Endodermal cell (in vitro differentiated cells): ENCODE measurements around the gene ATP6V0E1. TPM values are rescaled to one million over a fixed set of nuclear protein-coding genes. Genes with fewer than 3 reads are reported as not detected.
"Not testable (repeated sequence)": the region's sequence is repeated elsewhere in the genome, so short reads cannot be mapped to it uniquely, and the experiment has no call there.

Experiments
- DNase-seq: peaks from one replicate; pipeline ENCODE4 v3.0.0-alpha.2; 2017
- H3K27ac ChIP-seq: 2 replicates; pipeline ENCODE4 v1.5.1; 2013; ENCODE audit warnings: mild to moderate bottlenecking, low read depth, low read length, moderate library complexity
- H3K27me3 ChIP-seq: 2 replicates; pipeline ENCODE4 v1.6.1; 2013; ENCODE audit warnings: mild to moderate bottlenecking, low read length, moderate library complexity; ENCODE audit not compliant: insufficient read depth, control insufficient read depth, poor library complexity, severe bottlenecking
- H3K36me3 ChIP-seq: 2 replicates; pipeline ENCODE4 v1.7.0; 2013; ENCODE audit warnings: mild to moderate bottlenecking, low read length, moderate library complexity; ENCODE audit not compliant: control insufficient read depth, insufficient read depth
- H3K4me1 ChIP-seq: one replicate; pipeline ENCODE4 v1.7.0; 2013; ENCODE audit warnings: low read length; ENCODE audit not compliant: control insufficient read depth, insufficient read depth
- H3K4me3 ChIP-seq: 2 replicates; pipeline ENCODE4 v1.5.1; 2013; ENCODE audit warnings: mild to moderate bottlenecking, low read length, moderate library complexity
- H3K9ac ChIP-seq: 2 replicates; pipeline ENCODE4 v1.6.1; 2013; ENCODE audit warnings: mild to moderate bottlenecking, low read length, moderate library complexity; ENCODE audit not compliant: poor library complexity, severe bottlenecking; ENCODE audit errors: extremely low read depth
- H3K9me3 ChIP-seq: 2 replicates; pipeline ENCODE4 v1.6.1; 2013; ENCODE audit warnings: mild to moderate bottlenecking, low read length, moderate library complexity; ENCODE audit not compliant: control insufficient read depth
- H3K27ac Mint-ChIP-seq: 2 replicates; pipeline ENCODE4 v1.8.0; 2020; ENCODE audit warnings: mixed read lengths
- H3K27me3 Mint-ChIP-seq: 2 replicates; pipeline ENCODE4 v1.8.0; 2021; ENCODE audit warnings: mild to moderate bottlenecking, mixed read lengths; ENCODE audit not compliant: insufficient read depth
- H3K36me3 Mint-ChIP-seq: 2 replicates; pipeline ENCODE4 v1.8.0; 2020; ENCODE audit warnings: low read depth, mixed read lengths
- H3K4me1 Mint-ChIP-seq: 2 replicates; pipeline ENCODE4 v1.8.0; 2020; ENCODE audit warnings: mixed read lengths
- H3K4me3 Mint-ChIP-seq: 2 replicates; pipeline ENCODE4 v1.8.0; 2020; ENCODE audit warnings: mild to moderate bottlenecking, moderate library complexity, mixed read lengths
- H3K9me3 Mint-ChIP-seq: 2 replicates; pipeline ENCODE4 v1.8.0; 2020; ENCODE audit warnings: mild to moderate bottlenecking, mixed read lengths
- WGBS, 2 experiments: methylation state at CpG; one replicate each; pipeline versions ENCODE4 v1.1.5 to v1.1.7; 2013; ENCODE audit warnings: missing lambda C conversion rate in 2 of 2, mixed read lengths in 1 of 2; ENCODE audit not compliant: insufficient coverage in 1 of 2, insufficient read length in 1 of 2; 5-methylcytosine and 5-hydroxymethylcytosine counted together
- total RNA-seq, 2 donors: library from RNA; stranded (reverse); fragmentation: NEBNext Ultra II Directional in 1 of 2; extraction: Animal tissue kit (Norgen Biotek cat#: 25700) in 1 of 2; gene quantifications; 2 replicates in 1 of 2; 3 replicates in 1 of 2; pipeline ENCODE4 v1.2.1, GENCODE V29; 2021
- TF ChIP-seq, protein P1 (sequence below): fragments of 200-600 bp; sonication (generic); conservative IDR thresholded peaks from 2 replicates; pipeline ENCODE4 v1.5.0; 2021; ENCODE audit warnings: antibody characterized with exemption, mild to moderate bottlenecking

Gene ATP6V0E1
- total RNA-seq, 2 donors from 2014 or later = 119 to 128 TPM

DNA sequence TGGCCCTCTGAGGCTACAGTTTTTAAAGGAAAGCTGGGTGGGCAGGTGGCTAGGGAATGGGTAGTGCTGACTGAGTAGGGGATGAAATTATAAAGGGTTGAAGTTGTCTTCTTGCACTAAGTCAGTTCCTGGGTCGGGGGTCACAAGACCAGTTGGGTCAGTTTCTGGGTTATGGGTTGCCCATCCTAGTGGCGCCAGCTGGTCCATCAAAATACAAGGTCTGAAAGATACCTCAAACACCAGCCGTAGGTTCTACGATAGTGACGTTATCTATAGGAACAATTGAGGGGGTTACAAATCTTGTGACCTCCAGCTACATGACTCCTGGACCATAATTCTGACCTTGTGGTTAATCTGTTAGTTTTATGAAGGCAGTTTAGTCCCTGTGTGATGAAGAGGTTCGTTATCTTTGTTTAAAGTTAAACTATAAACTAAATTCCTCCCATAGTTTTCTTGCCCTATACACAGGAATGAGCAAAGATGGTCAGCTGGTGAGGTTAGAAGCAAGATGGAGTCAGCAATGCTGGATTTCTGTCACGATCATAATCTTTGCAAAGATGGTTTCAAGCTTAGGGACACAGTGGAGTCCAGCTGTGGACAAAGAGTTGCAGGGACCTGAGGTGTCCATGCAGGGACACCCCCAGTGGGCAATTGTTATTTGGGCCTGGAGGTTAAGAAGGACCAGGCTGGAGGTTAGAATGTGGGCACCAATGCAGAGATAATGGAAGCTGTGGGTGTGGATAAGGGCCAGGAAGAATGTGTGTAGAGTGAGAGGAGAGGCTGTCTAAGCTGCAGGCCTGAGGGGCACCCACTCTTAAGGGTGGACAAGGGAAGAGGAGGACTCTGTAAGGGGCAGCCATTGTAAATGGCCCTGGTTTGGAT, 58.6 kb downstream of the ATP6V0E1 start:
- H3K9me3 ChIP-seq = no peaks in the 10 kb centered on the region
- no peaks in the 10 kb centered on the region for H3K27me3 ChIP-seq
- peaks cover 4% of the 10 kb centered on the region for H3K36me3 Mint-ChIP-seq
- DNase-seq = no peak
- no peaks in the 10 kb centered on the region for H3K4me1 ChIP-seq
- peaks cover 8% of the 10 kb centered on the region for H3K9me3 Mint-ChIP-seq
- no peak overlapping the region for H3K27ac Mint-ChIP-seq
- no peak overlapping the region for H3K4me3 ChIP-seq
- TF ChIP-seq, protein P1, sequence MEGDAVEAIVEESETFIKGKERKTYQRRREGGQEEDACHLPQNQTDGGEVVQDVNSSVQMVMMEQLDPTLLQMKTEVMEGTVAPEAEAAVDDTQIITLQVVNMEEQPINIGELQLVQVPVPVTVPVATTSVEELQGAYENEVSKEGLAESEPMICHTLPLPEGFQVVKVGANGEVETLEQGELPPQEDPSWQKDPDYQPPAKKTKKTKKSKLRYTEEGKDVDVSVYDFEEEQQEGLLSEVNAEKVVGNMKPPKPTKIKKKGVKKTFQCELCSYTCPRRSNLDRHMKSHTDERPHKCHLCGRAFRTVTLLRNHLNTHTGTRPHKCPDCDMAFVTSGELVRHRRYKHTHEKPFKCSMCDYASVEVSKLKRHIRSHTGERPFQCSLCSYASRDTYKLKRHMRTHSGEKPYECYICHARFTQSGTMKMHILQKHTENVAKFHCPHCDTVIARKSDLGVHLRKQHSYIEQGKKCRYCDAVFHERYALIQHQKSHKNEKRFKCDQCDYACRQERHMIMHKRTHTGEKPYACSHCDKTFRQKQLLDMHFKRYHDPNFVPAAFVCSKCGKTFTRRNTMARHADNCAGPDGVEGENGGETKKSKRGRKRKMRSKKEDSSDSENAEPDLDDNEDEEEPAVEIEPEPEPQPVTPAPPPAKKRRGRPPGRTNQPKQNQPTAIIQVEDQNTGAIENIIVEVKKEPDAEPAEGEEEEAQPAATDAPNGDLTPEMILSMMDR = no peak
- no peak overlapping the region for H3K27ac ChIP-seq
- H3K9ac ChIP-seq = no peak overlapping the region
- 92 to 100% methylated on average over 4 to 6 of the region's 7 CpGs for WGBS, 2 experiments
- peaks cover 8% of the 10 kb centered on the region for H3K4me1 Mint-ChIP-seq
- H3K4me3 Mint-ChIP-seq = no peak overlapping the region
- peaks cover 1% of the 10 kb centered on the region for H3K36me3 ChIP-seq
- no peaks in the 10 kb centered on the region for H3K27me3 Mint-ChIP-seq

DNA sequence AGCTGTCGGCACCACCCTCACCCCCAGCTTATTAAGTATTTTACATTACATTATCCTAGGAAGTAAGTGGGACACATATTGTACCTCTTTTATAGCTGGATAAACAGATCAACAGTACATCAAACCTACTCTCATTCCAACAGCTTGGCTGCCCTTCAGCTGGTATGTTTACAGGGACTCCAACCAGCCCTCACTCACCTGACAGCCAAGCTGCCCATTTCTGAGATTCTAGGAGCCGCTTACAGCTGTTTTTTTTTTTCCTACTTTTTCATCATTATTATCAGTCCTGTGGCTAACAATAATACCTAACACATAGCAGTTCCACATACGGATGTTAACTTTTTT, 59.2 kb downstream of the ATP6V0E1 start:
- no peak for DNase-seq
- Histone ChIP-seq H3K9me3 (no peaks in the 10 kb centered on the region), H3K27ac (no peak overlapping the region), H3K27me3 (no peaks in the 10 kb centered on the region), H3K4me3 (no peak overlapping the region), H3K4me1 (no peaks in the 10 kb centered on the region), H3K9ac (no peak overlapping the region), H3K36me3 (no peaks in the 10 kb centered on the region)
- Mint-ChIP-seq H3K36me3 (peaks cover 2% of the 10 kb centered on the region), H3K9me3 (peaks cover 8% of the 10 kb centered on the region), H3K27ac (no peak overlapping the region), H3K27me3 (peaks cover 4% of the 10 kb centered on the region), H3K4me3 (no peak overlapping the region), H3K4me1 (peaks cover 8% of the 10 kb centered on the region)
- TF ChIP-seq, protein P1 = no peak
- WGBS, 2 experiments = 83 to 98% methylated on average over 1 to 3 of the region's 3 CpGs

DNA sequence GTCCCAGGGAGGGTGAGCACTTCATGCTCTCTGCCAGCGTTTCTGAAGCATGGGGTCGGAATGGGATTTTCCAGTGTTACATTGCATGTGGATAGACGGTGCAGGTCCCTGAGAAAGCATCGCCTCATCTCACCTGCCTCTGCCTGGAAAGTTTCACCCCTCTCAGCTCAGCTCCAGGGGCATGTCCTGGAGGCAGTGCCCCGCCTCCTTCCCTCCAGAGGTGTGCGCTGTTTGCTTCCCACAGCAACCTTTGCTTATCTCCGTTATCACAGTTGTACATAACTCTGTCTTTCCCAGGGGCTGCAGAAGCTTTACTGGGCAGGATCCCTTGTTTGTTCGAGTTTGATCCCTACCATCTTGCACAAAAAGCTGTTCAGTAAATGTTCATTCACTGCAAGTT, 61.9 kb downstream of the ATP6V0E1 start:
- Histone ChIP-seq H3K27me3 (no peaks in the 10 kb centered on the region), H3K36me3 (no peaks in the 10 kb centered on the region), H3K9ac (no peak overlapping the region), H3K27ac (no peak overlapping the region), H3K4me3 (no peak overlapping the region), H3K9me3 (no peaks in the 10 kb centered on the region), H3K4me1 (no peaks in the 10 kb centered on the region)
- H3K4me3 Mint-ChIP-seq = no peak overlapping the region
- no peaks in the 10 kb centered on the region for H3K36me3 Mint-ChIP-seq
- WGBS, 2 experiments = 72 to 83% methylated on average over 8 of the region's 8 CpGs
- peaks cover 8% of the 10 kb centered on the region for H3K4me1 Mint-ChIP-seq
- H3K9me3 Mint-ChIP-seq = peaks cover 2% of the 10 kb centered on the region
- H3K27me3 Mint-ChIP-seq = peaks cover 12% of the 10 kb centered on the region
- TF ChIP-seq, protein P1 = no peak
- H3K27ac Mint-ChIP-seq = no peak overlapping the region
- DNase-seq = peak; percentile 64

DNA sequence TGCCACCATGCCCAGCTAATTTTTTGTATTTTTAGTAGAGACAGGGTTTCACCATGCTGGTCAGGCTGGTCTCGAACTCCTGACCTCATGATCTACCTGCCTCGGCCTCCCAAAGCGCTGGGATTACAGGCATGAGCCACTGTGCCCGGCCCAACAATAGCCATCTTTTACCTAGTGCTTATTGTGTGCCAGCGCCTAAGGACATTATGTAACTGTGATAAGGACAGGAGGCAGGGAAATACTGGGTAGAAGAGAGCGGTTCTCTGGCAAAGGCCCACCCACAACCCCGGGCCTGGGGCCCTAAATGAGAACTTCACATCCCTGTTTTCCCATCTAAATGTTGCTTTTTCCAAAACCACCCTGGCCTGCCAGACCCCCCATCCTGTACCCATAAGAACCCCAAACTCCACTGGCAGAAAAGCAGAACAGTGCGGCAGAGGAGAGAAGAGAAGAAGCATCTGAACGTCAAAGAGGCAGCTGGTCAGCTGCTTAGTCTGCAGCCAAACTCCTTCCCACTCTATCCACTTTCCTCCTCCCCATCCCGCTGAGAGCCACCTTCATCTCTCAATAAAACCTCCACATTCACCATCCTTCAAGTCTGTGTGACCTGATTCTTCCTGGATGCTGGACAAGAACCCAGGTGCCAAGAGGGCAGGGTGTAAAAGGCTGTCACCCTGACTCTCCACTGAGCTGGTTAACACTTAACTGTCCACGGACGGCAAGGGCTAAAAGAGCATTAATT, 63.7 kb downstream of the ATP6V0E1 start:
- not testable (repeated sequence) for H3K4me3 ChIP-seq, H3K27ac ChIP-seq, H3K9ac ChIP-seq, H3K36me3 Mint-ChIP-seq, DNase-seq, H3K27ac Mint-ChIP-seq, H3K36me3 ChIP-seq, H3K9me3 ChIP-seq, H3K4me3 Mint-ChIP-seq, H3K4me1 Mint-ChIP-seq, H3K4me1 ChIP-seq, H3K27me3 ChIP-seq, H3K9me3 Mint-ChIP-seq
- H3K27me3 Mint-ChIP-seq = peaks cover 22% of the 10 kb centered on the region
- 82 to 92% methylated on average over 6 to 11 of the region's 12 CpGs for WGBS, 2 experiments
